DND-41 (cell line): ENCODE data around the gene CPLANE1.

Experiments used
- ATAC-seq: fragments of 200-7000 bp; cut with Tn5 transposase; 3 replicates; pipeline ENCODE4 v1.9.1; 2021; ENCODE audit warnings: low read depth; ENCODE audit not compliant: insufficient read depth
- DNase-seq: peaks from one replicate; pipeline ENCODE4 v3.0.0-alpha.2; 2020
- H2AFZ ChIP-seq: 2 replicates; pipeline ENCODE4 v1.6.0; 2012; ENCODE audit warnings: low read depth, low read length
- H3K27ac ChIP-seq: 2 replicates; pipeline ENCODE4 v1.5.1; 2012; ENCODE audit warnings: low read length, inconsistent platforms
- H3K27me3 ChIP-seq: fragments of 200-600 bp; sonication (generic); 2 replicates; pipeline ENCODE4 v1.6.0; 2012; ENCODE audit warnings: low read length, mild to moderate bottlenecking, inconsistent platforms; ENCODE audit not compliant: insufficient read depth, poor library complexity
- H3K36me3 ChIP-seq: 2 replicates; pipeline ENCODE4 v1.5.1; 2012; ENCODE audit warnings: low read length, inconsistent platforms; ENCODE audit not compliant: insufficient read depth
- H3K4me1 ChIP-seq: 2 replicates; pipeline ENCODE4 v1.5.1; 2012; ENCODE audit warnings: mild to moderate bottlenecking, low read length; ENCODE audit not compliant: insufficient read depth
- H3K4me2 ChIP-seq: 2 replicates; pipeline ENCODE4 v1.6.0; 2012; ENCODE audit warnings: mild to moderate bottlenecking, moderate library complexity, low read length, inconsistent platforms; ENCODE audit not compliant: insufficient read depth
- H3K4me3 ChIP-seq, 2 experiments: fragments of 200-600 bp in 1 of 2; shearing (Covaris generic) in 1 of 2; 2 replicates each; pipeline ENCODE4 v1.5.1; 2012 to 2016; ENCODE audit warnings: inconsistent platforms in 2 of 2, low read length in 2 of 2, mild to moderate bottlenecking in 2 of 2, low read depth in 1 of 2, moderate library complexity in 1 of 2
- H3K79me2 ChIP-seq: 2 replicates; pipeline ENCODE4 v1.6.0; 2012; ENCODE audit warnings: low read length, inconsistent platforms; ENCODE audit not compliant: insufficient read depth
- H3K9ac ChIP-seq: 2 replicates; pipeline ENCODE4 v1.6.0; 2012; ENCODE audit warnings: low read depth, mild to moderate bottlenecking, inconsistent platforms, low read length, moderate library complexity
- H3K9me3 ChIP-seq: 2 replicates; pipeline ENCODE4 v1.5.1; 2012; ENCODE audit warnings: low read length, moderate library complexity, mild to moderate bottlenecking, inconsistent platforms; ENCODE audit not compliant: insufficient read depth, severe bottlenecking
- H4K20me1 ChIP-seq: 2 replicates; pipeline ENCODE4 v1.6.0; 2012; ENCODE audit warnings: low read length; ENCODE audit not compliant: insufficient read depth
- CTCF ChIP-seq: IDR thresholded peaks from 2 replicates; pipeline ENCODE4 v1.5.1; 2012; ENCODE audit warnings: borderline replicate concordance, low read length, moderate library complexity, mild to moderate bottlenecking; ENCODE audit not compliant: poor library complexity, severe bottlenecking; ENCODE audit errors: extremely low read depth
- EZH2 ChIP-seq: IDR thresholded peaks from 3 replicates; pipeline ENCODE4 v1.6.1; 2012; ENCODE audit warnings: borderline replicate concordance, low read depth, mild to moderate bottlenecking, moderate library complexity, low read length, inconsistent platforms; ENCODE audit not compliant: severe bottlenecking

CPLANE1 gene

GRCh38 chr5:37207802-37208201, 41.4 kb downstream of the CPLANE1 start:
- no peak overlapping the region for H3K4me2 ChIP-seq
- TF ChIP-seq EZH2 (no peak), CTCF (no peak)
- H3K27ac ChIP-seq = no peak overlapping the region
- H3K4me3 ChIP-seq = no peak overlapping the region
- ATAC-seq = no peak
- no peak overlapping the region for H3K9ac ChIP-seq
- peaks cover 64% of the 10 kb centered on the region for H3K36me3 ChIP-seq
- H3K79me2 ChIP-seq = no peaks in the 10 kb centered on the region
- no peaks in the 10 kb centered on the region for H3K4me1 ChIP-seq
- H4K20me1 ChIP-seq = no peaks in the 10 kb centered on the region
- no peaks in the 10 kb centered on the region for H3K27me3 ChIP-seq
- no peak overlapping the region for H2AFZ ChIP-seq
- H3K9me3 ChIP-seq = no peaks in the 10 kb centered on the region
- no peak for DNase-seq

GRCh38 chr5:37206736-37207135, 42.4 kb downstream of the CPLANE1 start:
- Histone ChIP-seq H3K4me3 (no peak overlapping the region), H4K20me1 (no peaks in the 10 kb centered on the region), H3K4me1 (no peaks in the 10 kb centered on the region), H3K79me2 (no peaks in the 10 kb centered on the region), H3K4me2 (no peak overlapping the region), H3K36me3 (peaks cover 54% of the 10 kb centered on the region), H3K9me3 (no peaks in the 10 kb centered on the region), H3K27ac (no peak overlapping the region), H3K9ac (no peak overlapping the region), H3K27me3 (no peaks in the 10 kb centered on the region), H2AFZ (no peak overlapping the region)
- no peak for TF ChIP-seq EZH2
- no peak for TF ChIP-seq CTCF
- DNase-seq (no peak), ATAC-seq (no peak)

GRCh38 chr5:37198842-37199241, 50.3 kb downstream of the CPLANE1 start:
- Histone ChIP-seq H3K36me3 (peaks cover 44% of the 10 kb centered on the region), H3K4me1 (peaks cover 43% of the 10 kb centered on the region), H2AFZ (peak overlapping the region; percentile 10; the same call in 1 of the 2 replicates), H3K9me3 (no peaks in the 10 kb centered on the region), H3K27me3 (no peaks in the 10 kb centered on the region), H3K79me2 (no peaks in the 10 kb centered on the region), H3K4me2 (peak overlapping the region; percentile 67), H4K20me1 (no peaks in the 10 kb centered on the region), H3K4me3 (peak overlapping the region in 1 of 2 experiments; percentile 45; a peak in 2 of 4 replicates), H3K9ac (peak overlapping the region; percentile 46), H3K27ac (peak overlapping the region; percentile 83)
- TF ChIP-seq EZH2 (no peak), CTCF (no peak)
- DNase-seq = peak; percentile 32
- ATAC-seq = no peak

GRCh38 chr5:37198061-37198460, 51.1 kb downstream of the CPLANE1 start:
- Histone ChIP-seq H3K4me3 (peak overlapping the region in 1 of 2 experiments; percentile 45; a peak in 2 of 4 replicates), H2AFZ (peak overlapping the region; percentile 50), H3K36me3 (peaks cover 41% of the 10 kb centered on the region), H3K9ac (peak overlapping the region; percentile 46), H3K27me3 (no peaks in the 10 kb centered on the region), H4K20me1 (no peaks in the 10 kb centered on the region), H3K27ac (peak overlapping the region; percentile 83), H3K9me3 (no peaks in the 10 kb centered on the region), H3K4me2 (peak overlapping the region; percentile 67), H3K4me1 (peaks cover 43% of the 10 kb centered on the region), H3K79me2 (no peaks in the 10 kb centered on the region)
- TF ChIP-seq EZH2 = no peak
- TF ChIP-seq CTCF = no peak
- DNase-seq (peak; percentile 65), ATAC-seq (peak; percentile 88)
